Peyer's patch (tissue), 4 donors: ENCODE measurements around the gene IL1RAPL1. TPM values are rescaled to one million over a fixed set of nuclear protein-coding genes. Genes with fewer than 3 reads are reported as not detected.

Source experiments
- DNase-seq, 3 donors: peaks; one replicate each; pipeline ENCODE4 v3.0.0-alpha.2; 2017 to 2019
- H3K27ac ChIP-seq, 4 donors: fragments of 200-600 bp; sonication (generic); one replicate each; pipeline ENCODE4 v1.5.1; 2016 to 2019
- H3K27me3 ChIP-seq, 2 donors: fragments of 200-600 bp; sonication (generic); one replicate each; pipeline ENCODE4 v1.5.1; 2019
- H3K36me3 ChIP-seq, 3 donors: fragments of 200-600 bp; sonication (generic); one replicate each; pipeline ENCODE4 v1.5.1; 2016 to 2019
- H3K4me1 ChIP-seq, 4 donors: fragments of 200-600 bp; sonication (generic); one replicate each; pipeline ENCODE4 v1.5.1; 2016 to 2019
- H3K4me3 ChIP-seq, 4 donors: fragments of 200-600 bp; sonication (generic); 1 replicate in 3 of 4; 2 replicates in 1 of 4; pipeline ENCODE4 v1.5.1; 2016 to 2019; ENCODE audit warnings: mild to moderate bottlenecking in 1 of 4
- H3K9me3 ChIP-seq, 4 donors: fragments of 200-600 bp; sonication (generic); one replicate each; pipeline ENCODE4 v1.5.1; 2016 to 2019; ENCODE audit warnings: mild to moderate bottlenecking in 1 of 4
- CTCF ChIP-seq, 6 experiments: fragments of 450-650 bp in 4 of 6; fragments of 200-600 bp in 2 of 6; sonication (generic) in 1 of 6; IDR thresholded peaks; one replicate each; pipeline ENCODE4 v1.5.1; 2017 to 2019; ENCODE audit warnings: antibody characterized with exemption in 6 of 6, mild to moderate bottlenecking in 3 of 6, moderate library complexity in 1 of 6
- POLR2A ChIP-seq, 2 donors: fragments of 450-650 bp; IDR thresholded peaks; one replicate each; pipeline ENCODE4 v1.5.1; 2017; ENCODE audit warnings: antibody characterized with exemption in 2 of 2, mild to moderate bottlenecking in 2 of 2, moderate library complexity in 2 of 2
- total RNA-seq, 4 donors: library from RNA; depleted of rRNA; stranded (reverse); fragments of >200 nt; gene quantifications; one replicate each; pipeline ENCODE4 v1.1.0, GENCODE V29; 2016

IL1RAPL1 gene
- total RNA-seq, 4 donors from 2014 or later = not detected

GRCh38 chrX:29581223-29581622 lies 994.0 kb downstream of the IL1RAPL1 start:
- Histone ChIP-seq H3K4me3 (no peak overlapping the region), H3K27me3 (no peaks in the 10 kb centered on the region), H3K9me3 (no peaks in the 10 kb centered on the region), H3K36me3 (no peaks in the 10 kb centered on the region), H3K4me1 (no peaks in the 10 kb centered on the region), H3K27ac (no peak overlapping the region)
- no peak for TF ChIP-seq POLR2A (IDR thresholded peaks at IDR 0.05)
- no peak for TF ChIP-seq CTCF (IDR thresholded peaks at IDR 0.05)
- no peak for DNase-seq

DNA sequence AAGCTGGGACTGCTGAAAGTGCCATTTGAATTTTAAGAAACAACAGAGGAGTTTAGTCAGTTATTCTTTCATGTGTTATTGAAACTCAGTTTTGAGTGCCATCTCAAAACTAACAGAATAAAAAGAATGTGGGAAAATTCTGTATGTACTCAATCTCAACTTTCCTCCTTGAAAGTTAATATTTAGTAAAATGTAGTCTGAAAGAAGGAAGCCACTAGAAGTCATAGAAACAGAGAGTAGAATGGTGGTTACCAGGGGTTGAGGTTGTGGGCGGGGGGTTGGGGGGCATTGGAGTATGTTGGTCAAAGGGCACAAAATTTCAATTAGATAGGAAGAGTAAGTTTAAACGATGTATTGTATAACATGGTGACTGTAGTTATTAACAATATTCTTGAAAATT lies 999.9 kb downstream of the IL1RAPL1 start:
- H3K27ac ChIP-seq = no peak overlapping the region
- H3K36me3 ChIP-seq = no peaks in the 10 kb centered on the region
- no peaks in the 10 kb centered on the region for H3K4me1 ChIP-seq
- DNase-seq = no peak
- TF ChIP-seq CTCF (IDR thresholded peaks at IDR 0.05) (no peak), POLR2A (IDR thresholded peaks at IDR 0.05) (no peak)
- no peaks in the 10 kb centered on the region for H3K9me3 ChIP-seq
- H3K4me3 ChIP-seq = no peak overlapping the region
- no peaks in the 10 kb centered on the region for H3K27me3 ChIP-seq

- H3K4me3 ChIP-seq = no peak overlapping the region
- no peaks in the 10 kb centered on the region for H3K27me3 ChIP-seq
- no peak for TF ChIP-seq CTCF (IDR thresholded peaks at IDR 0.05)
- TF ChIP-seq POLR2A (IDR thresholded peaks at IDR 0.05) = no peak
- no peaks in the 10 kb centered on the region for H3K4me1 ChIP-seq
- no peaks in the 10 kb centered on the region for H3K36me3 ChIP-seq
- H3K27ac ChIP-seq = no peak overlapping the region
- DNase-seq = no peak
- no peaks in the 10 kb centered on the region for H3K9me3 ChIP-seq
These were observed 1003.7 kb downstream of the IL1RAPL1 start for GRCh38 chrX:29590921-29591320.

DNA sequence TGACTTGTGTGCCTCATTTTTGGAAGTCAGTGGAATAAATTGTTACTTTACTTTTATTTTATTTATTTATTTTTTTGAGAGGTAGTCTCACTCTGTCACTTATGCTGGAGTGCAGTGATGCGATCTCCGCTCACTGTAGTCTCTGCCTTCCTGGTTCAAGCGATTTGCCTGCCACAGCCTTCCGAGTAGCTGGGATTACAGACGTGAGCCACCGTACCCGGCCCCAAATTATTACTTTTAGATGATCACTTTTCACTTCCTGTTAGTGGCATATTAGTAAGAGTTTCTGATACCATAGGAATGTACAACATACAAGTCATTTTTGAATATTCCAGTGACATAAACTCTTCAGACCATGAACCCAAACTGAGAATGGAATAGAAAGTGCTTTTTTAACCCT lies 1017.1 kb downstream of the IL1RAPL1 start:
- Histone ChIP-seq H3K36me3 (no peaks in the 10 kb centered on the region), H3K9me3 (no peaks in the 10 kb centered on the region), H3K27me3 (no peaks in the 10 kb centered on the region), H3K4me3 (no peak overlapping the region), H3K27ac (no peak overlapping the region), H3K4me1 (no peaks in the 10 kb centered on the region)
- DNase-seq = no peak
- no peak for TF ChIP-seq POLR2A (IDR thresholded peaks at IDR 0.05)
- no peak for TF ChIP-seq CTCF (IDR thresholded peaks at IDR 0.05)

- no peak overlapping the region for H3K4me3 ChIP-seq
- DNase-seq = no peak
- H3K27me3 ChIP-seq = no peaks in the 10 kb centered on the region
- no peaks in the 10 kb centered on the region for H3K4me1 ChIP-seq
- H3K9me3 ChIP-seq = no peaks in the 10 kb centered on the region
- no peak overlapping the region for H3K27ac ChIP-seq
- no peak for TF ChIP-seq CTCF (IDR thresholded peaks at IDR 0.05)
- no peak for TF ChIP-seq POLR2A (IDR thresholded peaks at IDR 0.05)
- H3K36me3 ChIP-seq = no peaks in the 10 kb centered on the region
These were observed 1030.0 kb downstream of the IL1RAPL1 start for GRCh38 chrX:29617276-29617675.

DNA sequence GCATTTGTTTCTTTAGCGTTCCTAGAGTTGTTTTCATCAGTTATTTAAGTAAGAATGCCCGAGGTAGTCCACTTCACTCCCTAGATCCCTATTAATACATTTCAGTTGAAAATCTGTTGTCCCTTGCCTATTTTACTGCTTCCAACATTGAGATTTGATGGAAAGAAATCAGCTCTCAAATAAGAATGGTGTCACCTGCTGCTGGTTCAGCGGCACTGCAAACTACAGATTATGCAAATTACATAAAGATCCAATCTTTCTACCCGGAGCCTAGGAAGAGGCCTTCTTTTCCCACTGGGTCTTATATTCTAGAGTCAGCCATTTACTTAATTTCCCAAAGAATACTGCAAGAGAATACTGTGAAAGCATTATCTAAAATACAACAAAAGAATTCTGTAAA lies 1030.5 kb downstream of the IL1RAPL1 start:
- TF ChIP-seq POLR2A (IDR thresholded peaks at IDR 0.05) = no peak
- TF ChIP-seq CTCF (IDR thresholded peaks at IDR 0.05) = no peak
- H3K36me3 ChIP-seq = no peaks in the 10 kb centered on the region
- H3K4me3 ChIP-seq = no peak overlapping the region

More for the DNA sequence above, 1030.5 kb downstream of the IL1RAPL1 start:
- H3K27ac ChIP-seq = no peak overlapping the region
- H3K9me3 ChIP-seq = no peaks in the 10 kb centered on the region
- no peak for DNase-seq
- no peaks in the 10 kb centered on the region for H3K27me3 ChIP-seq
- H3K4me1 ChIP-seq = no peaks in the 10 kb centered on the region
